Osteocyte (in vitro differentiated cells): ENCODE measurements around the gene ZNF865. TPM values are rescaled to one million over a fixed set of nuclear protein-coding genes. Genes with fewer than 3 reads are reported as not detected.

Experiments used
- DNase-seq: peaks from one replicate; pipeline ENCODE4 v3.0.0; 2021; ENCODE audit warnings: mixed read lengths; ENCODE audit not compliant: unreplicated experiment; ENCODE audit errors: extremely low spot score
- H3K27ac Mint-ChIP-seq: one replicate; pipeline ENCODE4 v1.8.0; 2021; ENCODE audit warnings: mild to moderate bottlenecking, mixed read lengths; ENCODE audit not compliant: unreplicated experiment
- H3K27me3 Mint-ChIP-seq: one replicate; pipeline ENCODE4 v1.8.0; 2021; ENCODE audit warnings: mixed read lengths; ENCODE audit not compliant: unreplicated experiment
- H3K36me3 Mint-ChIP-seq: one replicate; pipeline ENCODE4 v1.8.0; 2021; ENCODE audit warnings: mixed read lengths; ENCODE audit not compliant: unreplicated experiment
- H3K4me1 Mint-ChIP-seq: one replicate; pipeline ENCODE4 v1.8.0; 2021; ENCODE audit warnings: mixed read lengths; ENCODE audit not compliant: unreplicated experiment
- H3K4me3 Mint-ChIP-seq: one replicate; pipeline ENCODE4 v1.8.0; 2021; ENCODE audit warnings: mild to moderate bottlenecking, moderate library complexity, mixed read lengths; ENCODE audit not compliant: unreplicated experiment
- H3K9me3 Mint-ChIP-seq: one replicate; pipeline ENCODE4 v1.8.0; 2021; ENCODE audit warnings: mixed read lengths; ENCODE audit not compliant: unreplicated experiment
- total RNA-seq: library from RNA; stranded (reverse); gene quantifications from 2 replicates; pipeline ENCODE4 v1.2.1, GENCODE V29; 2021
- TF ChIP-seq, protein P1 (sequence below): fragments of 200-600 bp; sonication (generic); IDR thresholded peaks from 2 replicates; pipeline ENCODE4 v1.5.0; 2021; ENCODE audit warnings: antibody characterized with exemption, mild to moderate bottlenecking, moderate library complexity

Gene ZNF865
- total RNA-seq, 1 donor from 2014 or later, result 19.2 TPM

DNA sequence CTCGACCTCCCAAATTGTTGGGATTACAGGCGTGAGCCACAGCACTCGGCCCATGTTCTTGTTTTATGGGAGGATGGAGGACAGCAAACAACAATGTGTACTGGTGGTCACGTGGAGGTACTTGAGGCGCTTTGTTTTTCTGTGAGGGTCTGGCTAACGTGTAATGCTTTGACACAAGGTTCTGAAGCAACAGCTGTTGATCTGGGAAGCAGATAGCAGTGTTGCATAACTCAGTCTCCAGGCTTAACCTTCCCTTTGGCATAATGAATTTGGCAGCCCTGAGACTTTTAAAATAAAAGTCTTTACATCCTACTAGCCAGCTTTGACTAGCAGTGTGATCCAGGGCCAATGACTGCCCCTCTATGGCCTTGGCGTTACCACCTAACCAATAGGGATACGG is 28.4 kb downstream of the ZNF865 start:
- Mint-ChIP-seq H3K27me3 (no peaks in the 10 kb centered on the region), H3K9me3 (no peaks in the 10 kb centered on the region), H3K4me1 (peaks cover 39% of the 10 kb centered on the region), H3K4me3 (peak overlapping the region; percentile 100), H3K36me3 (peaks cover 7% of the 10 kb centered on the region), H3K27ac (no peak overlapping the region)
- no peak for DNase-seq
- TF ChIP-seq, protein P1, sequence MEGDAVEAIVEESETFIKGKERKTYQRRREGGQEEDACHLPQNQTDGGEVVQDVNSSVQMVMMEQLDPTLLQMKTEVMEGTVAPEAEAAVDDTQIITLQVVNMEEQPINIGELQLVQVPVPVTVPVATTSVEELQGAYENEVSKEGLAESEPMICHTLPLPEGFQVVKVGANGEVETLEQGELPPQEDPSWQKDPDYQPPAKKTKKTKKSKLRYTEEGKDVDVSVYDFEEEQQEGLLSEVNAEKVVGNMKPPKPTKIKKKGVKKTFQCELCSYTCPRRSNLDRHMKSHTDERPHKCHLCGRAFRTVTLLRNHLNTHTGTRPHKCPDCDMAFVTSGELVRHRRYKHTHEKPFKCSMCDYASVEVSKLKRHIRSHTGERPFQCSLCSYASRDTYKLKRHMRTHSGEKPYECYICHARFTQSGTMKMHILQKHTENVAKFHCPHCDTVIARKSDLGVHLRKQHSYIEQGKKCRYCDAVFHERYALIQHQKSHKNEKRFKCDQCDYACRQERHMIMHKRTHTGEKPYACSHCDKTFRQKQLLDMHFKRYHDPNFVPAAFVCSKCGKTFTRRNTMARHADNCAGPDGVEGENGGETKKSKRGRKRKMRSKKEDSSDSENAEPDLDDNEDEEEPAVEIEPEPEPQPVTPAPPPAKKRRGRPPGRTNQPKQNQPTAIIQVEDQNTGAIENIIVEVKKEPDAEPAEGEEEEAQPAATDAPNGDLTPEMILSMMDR, result no peak

DNA sequence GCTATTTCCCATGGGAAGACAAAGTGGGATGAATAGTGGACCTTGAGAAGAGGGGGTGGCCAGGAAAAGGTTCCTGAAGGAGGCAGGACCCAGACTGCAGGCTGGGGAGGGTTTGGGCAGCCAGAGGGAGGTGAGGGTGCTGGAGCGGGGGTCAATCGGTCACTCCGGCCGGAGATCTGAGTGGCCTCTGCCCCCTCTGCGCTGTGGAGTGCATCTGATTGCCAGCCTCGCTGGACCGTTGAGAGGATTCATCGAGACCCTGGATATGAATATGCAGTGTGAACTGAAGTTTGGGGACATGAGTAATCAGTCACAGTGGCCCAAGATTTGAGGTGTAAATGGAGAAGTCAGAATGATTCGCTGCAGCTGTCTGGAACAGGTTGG is 29.9 kb downstream of the ZNF865 start:
- peaks cover 10% of the 10 kb centered on the region for H3K36me3 Mint-ChIP-seq
- no peak for DNase-seq
- peak overlapping the region; percentile 100 for H3K4me3 Mint-ChIP-seq
- TF ChIP-seq, protein P1, result no peak
- H3K9me3 Mint-ChIP-seq, result no peaks in the 10 kb centered on the region
- H3K27me3 Mint-ChIP-seq, result no peaks in the 10 kb centered on the region
- peaks cover 52% of the 10 kb centered on the region for H3K4me1 Mint-ChIP-seq
- H3K27ac Mint-ChIP-seq, result peak overlapping the region; percentile 99

DNA sequence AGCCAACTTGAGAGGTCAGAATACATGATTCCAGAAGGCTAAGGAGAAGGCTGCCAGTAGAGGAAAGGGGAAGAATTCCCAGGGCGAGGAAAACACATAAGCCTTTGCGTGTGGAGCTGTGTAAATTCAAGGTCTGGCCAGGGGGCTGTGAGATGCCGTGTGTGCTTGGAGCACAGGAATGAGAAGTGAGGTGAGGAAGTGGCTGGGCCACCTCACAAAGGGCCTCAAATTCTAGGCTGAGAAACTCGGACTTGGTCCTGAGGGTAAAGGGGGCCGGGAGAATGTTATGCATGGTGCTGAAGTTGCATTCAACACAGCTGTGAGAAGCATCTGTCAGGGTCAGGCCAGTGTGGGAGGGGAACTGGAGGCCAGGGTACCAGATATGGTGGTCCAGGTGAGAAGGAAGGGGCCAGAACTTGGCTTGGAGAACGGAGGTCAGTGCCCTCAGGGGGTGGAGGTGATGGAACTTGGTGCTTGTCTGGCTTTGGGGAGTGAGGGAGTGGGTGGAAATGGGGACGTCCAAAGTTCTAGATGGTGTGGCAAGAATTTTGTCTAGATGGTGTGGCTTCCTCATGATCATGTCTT is 30.5 kb downstream of the ZNF865 start:
- no peaks in the 10 kb centered on the region for H3K9me3 Mint-ChIP-seq
- H3K27me3 Mint-ChIP-seq, result no peaks in the 10 kb centered on the region
- peak overlapping the region; percentile 99 for H3K27ac Mint-ChIP-seq
- H3K4me1 Mint-ChIP-seq, result peaks cover 55% of the 10 kb centered on the region
- TF ChIP-seq, protein P1, result no peak
- peak overlapping the region; percentile 100 for H3K4me3 Mint-ChIP-seq
- DNase-seq, result no peak
- H3K36me3 Mint-ChIP-seq, result peaks cover 10% of the 10 kb centered on the region

DNA sequence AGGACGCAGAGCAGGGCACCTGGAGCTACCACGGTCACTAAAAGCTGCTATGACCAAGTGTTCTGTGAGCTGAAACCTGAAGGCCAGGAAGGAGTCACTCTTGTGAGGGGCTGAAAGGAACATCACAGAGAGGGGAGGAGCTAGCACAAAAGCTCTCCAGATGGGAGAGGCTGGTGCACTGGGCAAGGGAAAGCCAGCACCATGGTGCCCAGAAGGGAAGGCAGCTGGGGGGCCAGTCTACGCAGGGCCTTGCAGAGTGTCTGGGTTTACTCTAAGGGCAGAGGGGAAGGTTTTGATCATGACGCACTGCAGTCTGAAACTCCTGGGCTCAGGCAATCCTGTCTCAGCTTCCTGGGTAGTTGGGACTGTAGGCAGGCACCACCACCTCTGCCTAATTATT is 31.3 kb downstream of the ZNF865 start:
- TF ChIP-seq, protein P1, result no peak
- H3K27me3 Mint-ChIP-seq, result no peaks in the 10 kb centered on the region
- peak overlapping the region; percentile 100 for H3K4me3 Mint-ChIP-seq
- peaks cover 58% of the 10 kb centered on the region for H3K4me1 Mint-ChIP-seq
- no peak for DNase-seq
- peak overlapping the region; percentile 99 for H3K27ac Mint-ChIP-seq
- peaks cover 10% of the 10 kb centered on the region for H3K36me3 Mint-ChIP-seq
- no peaks in the 10 kb centered on the region for H3K9me3 Mint-ChIP-seq

DNA sequence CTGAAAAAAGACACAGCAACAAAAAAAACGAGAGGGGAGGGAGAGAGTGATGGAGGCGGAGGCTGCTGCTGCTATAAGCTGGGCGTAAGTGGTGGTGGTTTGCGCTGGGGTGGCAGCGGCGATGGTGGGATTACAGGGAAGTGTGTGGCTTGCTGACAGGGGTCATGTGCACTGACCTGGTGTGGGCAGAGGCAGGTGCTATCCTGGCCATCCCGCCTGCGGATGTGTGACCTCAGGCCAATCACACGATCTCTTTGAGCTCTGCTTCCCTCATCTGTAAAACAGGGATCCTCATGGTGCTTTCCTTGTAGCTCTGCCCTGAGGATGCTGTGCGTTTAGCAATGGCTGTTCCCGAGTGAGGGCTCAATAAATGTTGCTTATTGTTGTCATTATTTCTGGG is 32.1 kb downstream of the ZNF865 start:
- Mint-ChIP-seq H3K9me3 (no peaks in the 10 kb centered on the region), H3K27ac (no peak overlapping the region), H3K27me3 (no peaks in the 10 kb centered on the region), H3K36me3 (peaks cover 10% of the 10 kb centered on the region), H3K4me3 (no peak overlapping the region), H3K4me1 (peaks cover 59% of the 10 kb centered on the region)
- TF ChIP-seq, protein P1, result no peak
- no peak for DNase-seq
